Ovary (tissue), 9 donors: Measurements from ENCODE around the gene BORCS5. TPM values are rescaled to one million over a fixed set of nuclear protein-coding genes. Genes with fewer than 3 reads are reported as not detected.

ENCODE experiments used
- DNase-seq, 5 donors: peaks; one replicate each; pipeline ENCODE4 v3.0.0-alpha.2; 2019 to 2020
- H3K27ac ChIP-seq, 2 donors: fragments of 200-600 bp; one replicate each; pipeline versions ENCODE4 v1.5.1 to v1.8.0; 2019 to 2022
- H3K27me3 ChIP-seq: fragments of 200-600 bp; one replicate; pipeline ENCODE4 v1.8.0; 2022
- H3K36me3 ChIP-seq: fragments of 200-600 bp; sonication (generic); one replicate; pipeline ENCODE4 v1.5.1; 2019
- H3K4me1 ChIP-seq: one replicate; pipeline ENCODE4 v1.8.1; 2013; ENCODE audit warnings: mild to moderate bottlenecking, moderate library complexity; ENCODE audit not compliant: insufficient read depth
- H3K4me3 ChIP-seq: fragments of 200-600 bp; sonication (generic); one replicate; pipeline ENCODE4 v1.5.1; 2017
- H3K9me3 ChIP-seq, 2 donors: fragments of 200-600 bp in 1 of 2; sonication (generic) in 1 of 2; one replicate each; pipeline versions ENCODE4 v1.5.1 to v1.8.1; 2013 to 2019; ENCODE audit warnings: mild to moderate bottlenecking in 1 of 2, moderate library complexity in 1 of 2
- CTCF ChIP-seq, 3 donors: fragments of 450-650 bp in 2 of 3; fragments of 200-600 bp in 1 of 3; IDR thresholded peaks; one replicate each; pipeline versions ENCODE4 v1.5.1 to v1.8.0; 2016 to 2022; ENCODE audit warnings: antibody characterized with exemption in 3 of 3, mild to moderate bottlenecking in 1 of 3
- EP300 ChIP-seq: sonication (generic); formaldehyde crosslinking; IDR thresholded peaks from one replicate; pipeline ENCODE4 v1.6.1; 2017; ENCODE audit warnings: antibody characterized with exemption
- POLR2A ChIP-seq: fragments of 450-650 bp; IDR thresholded peaks from one replicate; pipeline ENCODE4 v1.6.1; 2017; ENCODE audit warnings: antibody characterized with exemption, mild to moderate bottlenecking, moderate library complexity
- WGBS, 3 donors: extraction: QIAGEN DNeasy Blood & Tissue Kit in 1 of 3; methylation state at CpG; one replicate each; pipeline versions ENCODE4 v1.1.5 to v1.1.7; 2013 to 2017; 5-methylcytosine and 5-hydroxymethylcytosine counted together
- intact Hi-C, 4 donors: fragments of 100-400 bp; cut with DNase I; formaldehyde crosslinking; loops; one replicate each; pipeline versions ENCODE4 v1.11.0 to v1.15.1; 2022 to 2023
- polyA plus RNA-seq, 2 donors: library from polyadenylated mRNA; stranded (reverse); fragments of 200-250 nt in 1 of 2; fragments of 350-450 nt in 1 of 2; fragmentation: Illumina TruSeq in 1 of 2; extraction: RNeasy Lipid Tissue Mini Kit (QIAGEN cat#74804) in 1 of 2; gene quantifications; one replicate each; pipeline ENCODE4 v1.2.3, GENCODE V29; 2013 to 2014
- total RNA-seq, 7 donors: library from RNA; depleted of rRNA in 2 of 7; stranded (reverse); fragments of >200 nt in 2 of 7; fragmentation: NEBNext Ultra II Directional in 3 of 7; extraction: Animal tissue kit (Norgen Biotek cat#: 25700) in 3 of 7; gene quantifications; one replicate each; pipeline versions ENCODE4 v1.1.0 to v1.2.4, GENCODE V29; 2016 to 2023
- donor health status: DM: no; HTN: no; CAD: no; lungs with moderate emphysema.
- donor health status: DM: no; HTN: no; CAD: no.
- donor health status: Bipolar disorder and iron deficiency.
- donor health status: DM: yes; HTN: yes; CAD: no.
- donor health status: DM: no; HTN: no; CAD: no.
- donor health status: DM: yes; HTN: yes; CAD: no.

BORCS5 gene
- total and polyA plus RNA-seq, 9 donors = 6.2 to 20.4 (median 11.5) TPM

GRCh38 chr12:12451098-12451497, 94.2 kb downstream of the BORCS5 start:
- intact Hi-C loops = no loop called here
- no peak for DNase-seq

GRCh38 chr12:12452326-12452902, 95.5 kb downstream of the BORCS5 start:
- Histone ChIP-seq H3K36me3 (no peaks in the 10 kb centered on the region), H3K4me1 (no peaks in the 10 kb centered on the region), H3K27ac (no peak overlapping the region), H3K9me3 (no peaks in the 10 kb centered on the region), H3K4me3 (no peak overlapping the region), H3K27me3 (no peaks in the 10 kb centered on the region)
- 92 to 95% (median 93%) methylated on average over 21 of the region's 21 CpGs for WGBS, 3 donors
- TF ChIP-seq CTCF (IDR thresholded peaks at IDR 0.05) = no peak
- no peak for TF ChIP-seq POLR2A
- no peak for TF ChIP-seq EP300
- no peak for DNase-seq
- intact Hi-C loops = no loop called here

More at GRCh38 chr12:12451098-12451497, 94.2 kb downstream of the BORCS5 start:
- Histone ChIP-seq H3K9me3 (no peaks in the 10 kb centered on the region), H3K27ac (no peak overlapping the region), H3K4me3 (no peak overlapping the region), H3K27me3 (no peaks in the 10 kb centered on the region), H3K4me1 (no peaks in the 10 kb centered on the region), H3K36me3 (no peaks in the 10 kb centered on the region)
- WGBS, 3 donors = 89 to 94% (median 92%) methylated on average over 4 of the region's 4 CpGs
- TF ChIP-seq CTCF (IDR thresholded peaks at IDR 0.05) (no peak), EP300 (no peak), POLR2A (no peak)

- Histone ChIP-seq H3K4me3 (no peak overlapping the region), H3K4me1 (no peaks in the 10 kb centered on the region), H3K27ac (no peak overlapping the region), H3K27me3 (no peaks in the 10 kb centered on the region), H3K36me3 (no peaks in the 10 kb centered on the region), H3K9me3 (no peaks in the 10 kb centered on the region)
- TF ChIP-seq POLR2A (no peak), CTCF (IDR thresholded peaks at IDR 0.05) (no peak), EP300 (no peak)
- WGBS, 3 donors = 97 to 100% (median 98%) methylated on average over 1 of the region's 1 CpG
- intact Hi-C loops = no loop called here
- DNase-seq = no peak
These were observed 96.8 kb downstream of the BORCS5 start for GRCh38 chr12:12453635-12454034.

- Histone ChIP-seq H3K9me3 (no peaks in the 10 kb centered on the region), H3K4me1 (no peaks in the 10 kb centered on the region), H3K27me3 (no peaks in the 10 kb centered on the region), H3K27ac (no peak overlapping the region), H3K4me3 (no peak overlapping the region), H3K36me3 (no peaks in the 10 kb centered on the region)
- TF ChIP-seq POLR2A (no peak), CTCF (IDR thresholded peaks at IDR 0.05) (no peak), EP300 (no peak)
- intact Hi-C loops = no loop called here
- DNase-seq = no peak
These were observed 97.4 kb downstream of the BORCS5 start for GRCh38 chr12:12454315-12454714.
